GM18519 (cell line): ENCODE data around the gene C19orf25.
"Not testable (repeated sequence)": the region's sequence is repeated elsewhere in the genome, so short reads cannot be mapped to it uniquely, and the experiment has no call there.

Experiments
- ATAC-seq: cut with Tn5 transposase; IDR thresholded peaks from one replicate; pipeline ENCODE4 v1.9.1; 2021; ENCODE audit warnings: mild to moderate bottlenecking, moderate library complexity; ENCODE audit not compliant: unreplicated experiment, low FRiP score

The C19orf25 gene

DNA sequence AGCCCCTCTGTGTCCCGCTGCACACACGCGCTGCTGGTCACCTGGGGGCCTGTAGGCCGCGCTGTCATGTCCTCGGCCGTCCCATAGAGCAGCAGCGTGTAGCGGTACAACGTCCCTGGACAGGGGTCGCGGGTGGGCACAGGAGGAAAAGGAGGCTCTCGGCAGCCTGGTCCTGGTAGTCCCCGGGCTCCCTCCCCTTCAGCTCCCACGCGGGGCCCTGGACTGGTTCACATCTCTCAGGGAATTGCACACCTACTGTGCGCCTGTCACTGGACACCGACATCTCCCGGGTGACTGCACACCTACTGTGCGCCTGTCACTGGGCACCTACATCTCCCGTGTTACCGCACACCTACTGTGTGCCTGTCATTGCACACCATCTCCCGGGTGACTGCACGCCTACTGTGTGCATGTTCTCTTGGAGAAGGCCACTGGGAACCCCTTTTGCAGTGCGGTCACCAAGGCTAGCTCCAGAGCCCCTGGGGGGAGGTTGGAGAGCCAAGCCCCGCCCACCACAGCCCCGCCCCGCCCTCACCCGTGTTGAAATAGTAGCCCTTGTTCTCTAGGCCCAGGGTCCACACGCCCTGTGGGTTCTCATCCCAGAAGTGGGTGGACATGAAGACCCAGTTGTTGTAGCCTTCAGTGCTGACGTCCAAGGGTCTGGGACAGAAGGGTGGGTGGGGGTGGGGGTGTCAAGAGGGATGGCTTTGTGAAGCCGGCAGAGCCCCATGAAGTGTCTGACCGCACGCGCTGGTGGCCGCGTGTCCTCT, 3.5 kb upstream of the C19orf25 start:
- ATAC-seq, result no peak

GRCh38 chr19:1481893-1482360, 2.9 kb upstream of the C19orf25 start:
- no peak for ATAC-seq

GRCh38 chr19:1481224-1481892, 2.3 kb upstream of the C19orf25 start:
- ATAC-seq, result no peak

DNA sequence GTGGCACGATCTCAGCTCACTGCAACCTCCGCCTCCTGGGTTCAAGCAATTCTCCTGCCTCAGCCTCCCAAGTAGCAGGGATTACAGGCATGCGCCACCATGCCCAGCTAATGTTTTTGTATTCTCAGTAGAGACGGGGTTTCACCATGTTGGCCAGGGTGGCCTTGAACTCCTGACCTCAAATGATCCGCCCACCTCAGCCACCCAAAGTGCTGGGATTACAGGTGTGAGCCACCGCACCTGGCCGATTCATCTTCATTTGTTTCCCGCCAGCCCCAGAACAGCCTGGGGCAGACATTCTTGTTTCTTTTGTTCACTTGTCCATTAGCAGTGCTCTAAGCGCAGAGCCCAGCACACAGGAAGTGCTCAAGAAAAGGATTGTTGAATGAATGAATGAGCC, 2.0 kb downstream of the C19orf25 start:
- not testable (repeated sequence) for ATAC-seq

DNA sequence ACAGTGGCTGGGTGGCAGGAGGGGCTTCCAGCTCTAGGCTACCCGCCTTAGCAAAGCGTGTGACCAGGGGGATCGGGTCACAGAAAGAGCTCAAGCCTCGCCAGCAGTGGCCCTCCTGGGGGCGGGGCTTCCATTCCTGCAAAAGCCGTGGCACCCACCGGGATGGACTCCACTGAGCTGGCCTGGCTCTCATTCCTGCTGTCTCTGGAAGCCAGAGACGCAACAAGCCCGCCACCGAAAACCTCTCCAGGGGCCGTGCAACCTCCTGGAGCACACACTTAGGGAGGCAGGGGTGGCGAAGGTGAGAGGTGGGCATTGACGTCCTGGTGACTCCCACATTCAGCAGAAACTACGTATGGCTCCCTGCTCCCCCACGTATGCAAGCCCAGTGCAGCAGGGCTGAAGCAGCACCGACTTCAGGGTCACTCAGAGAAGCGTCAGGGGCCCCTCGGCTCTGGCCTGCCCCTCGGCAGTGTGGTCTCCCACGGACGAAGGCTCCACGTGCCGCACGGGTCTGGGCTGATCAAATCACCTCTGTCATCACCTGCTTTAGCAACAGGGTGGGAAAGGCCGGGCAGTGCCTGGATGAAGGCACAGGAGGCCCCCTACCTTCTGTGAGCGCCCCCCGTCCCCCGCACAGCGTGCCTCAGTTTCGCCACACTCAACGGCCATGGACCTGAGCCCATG, 3.1 kb downstream of the C19orf25 start:
- ATAC-seq, result no peak

DNA sequence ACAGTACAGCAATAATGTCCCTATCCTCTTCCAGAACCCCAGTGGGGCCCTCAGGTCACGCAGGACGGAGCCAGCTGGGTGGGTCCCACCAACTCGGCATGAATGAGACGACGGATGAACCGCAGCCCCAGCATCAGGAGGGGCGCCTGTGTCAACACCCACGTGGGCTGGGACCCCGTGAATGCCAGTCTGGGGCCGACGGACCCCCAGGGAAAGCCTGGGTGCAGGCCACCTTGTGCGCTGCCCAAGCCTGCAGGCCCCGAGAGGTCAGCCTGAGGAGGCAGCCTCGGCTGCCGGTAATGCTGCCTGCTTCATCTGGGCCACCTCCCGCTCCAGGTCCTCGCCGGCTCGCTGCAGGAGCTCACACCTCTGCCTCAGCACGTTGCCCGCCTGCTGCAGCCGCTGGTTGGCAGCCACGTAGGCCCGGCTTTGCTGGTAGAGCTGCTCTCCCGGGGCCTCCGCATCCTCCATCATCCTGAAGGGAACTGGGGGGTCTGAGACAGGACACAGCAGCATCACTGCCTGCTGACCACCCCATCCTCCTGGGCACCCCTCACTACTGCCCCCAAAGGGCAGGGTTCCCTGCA, 4.2 kb downstream of the C19orf25 start:
- no peak for ATAC-seq

GRCh38 chr19:1474011-1474764, 4.8 kb downstream of the C19orf25 start:
- no peak for ATAC-seq

DNA sequence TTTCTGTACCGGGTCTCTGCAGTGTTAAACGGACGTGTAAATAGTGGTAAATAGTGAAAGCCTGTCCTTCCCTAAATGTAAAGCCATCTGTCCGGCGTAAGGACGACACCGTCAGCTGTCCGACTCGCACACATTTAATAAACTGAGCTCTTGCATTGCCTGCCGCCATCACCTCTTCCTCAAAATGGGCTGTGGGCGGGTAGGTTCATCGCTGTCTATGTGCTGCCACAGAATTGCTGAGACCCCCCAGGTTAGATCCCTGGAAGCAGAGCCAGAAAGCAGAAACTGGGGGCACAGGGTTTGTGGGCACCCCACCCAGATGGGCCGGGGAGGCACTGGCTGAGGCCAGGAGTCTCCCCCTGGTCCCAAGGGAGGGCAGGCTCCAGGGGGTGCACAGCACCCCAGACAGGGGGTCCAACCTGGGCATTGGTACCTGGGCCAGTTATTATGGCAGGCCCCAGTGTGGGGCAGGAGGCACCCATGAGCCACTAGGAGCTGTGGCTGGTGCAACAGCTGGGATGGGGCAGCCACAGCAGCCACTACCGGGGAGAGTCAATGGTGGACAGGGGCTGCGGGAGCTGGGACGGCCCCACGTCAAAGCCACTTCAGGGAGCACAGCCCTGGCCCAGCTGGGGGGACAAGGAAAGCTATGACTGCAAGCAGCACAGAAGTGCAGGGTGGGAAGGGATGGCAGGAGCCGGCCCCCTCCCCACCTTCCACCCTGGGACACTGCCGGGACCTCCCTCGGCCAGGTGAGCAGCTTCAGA, 5.7 kb downstream of the C19orf25 start:
- no peak for ATAC-seq

- ATAC-seq, result no peak
Observed at GRCh38 chr19:1472231-1473084, 6.6 kb downstream of the C19orf25 start.

GRCh38 chr19:1471515-1472160, 7.4 kb downstream of the C19orf25 start:
- no peak for ATAC-seq

DNA sequence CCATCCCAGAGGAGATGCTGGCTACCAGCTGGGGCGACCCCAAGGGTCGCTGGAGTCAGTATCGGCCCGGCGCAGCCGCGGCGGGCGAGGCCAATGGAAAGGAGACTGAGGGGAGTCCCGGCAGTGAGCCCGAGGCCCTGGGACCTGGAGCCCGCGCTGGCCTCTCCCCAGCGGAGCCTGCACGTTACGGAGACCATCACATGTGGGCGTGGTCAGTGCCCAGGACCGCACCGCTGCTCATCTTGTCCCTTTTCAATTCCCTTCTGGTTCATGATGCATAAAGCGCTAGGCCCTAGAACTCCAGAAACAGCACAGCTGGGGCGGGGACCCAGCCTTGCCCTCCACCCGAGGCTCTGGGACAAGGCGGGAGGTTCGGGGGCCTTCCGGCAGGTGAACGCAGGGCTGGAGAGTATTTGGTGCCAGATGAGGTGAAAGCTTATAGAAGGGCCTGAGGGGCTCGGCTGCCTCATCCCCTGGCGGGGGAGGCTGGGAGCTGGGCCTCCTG, 8.0 kb downstream of the C19orf25 start:
- ATAC-seq, result no peak

GRCh38 chr19:1470305-1471009, 8.6 kb downstream of the C19orf25 start:
- ATAC-seq, result no peak

- ATAC-seq, result no peak
Observed at GRCh38 chr19:1470055-1470304, 9.0 kb downstream of the C19orf25 start.

DNA sequence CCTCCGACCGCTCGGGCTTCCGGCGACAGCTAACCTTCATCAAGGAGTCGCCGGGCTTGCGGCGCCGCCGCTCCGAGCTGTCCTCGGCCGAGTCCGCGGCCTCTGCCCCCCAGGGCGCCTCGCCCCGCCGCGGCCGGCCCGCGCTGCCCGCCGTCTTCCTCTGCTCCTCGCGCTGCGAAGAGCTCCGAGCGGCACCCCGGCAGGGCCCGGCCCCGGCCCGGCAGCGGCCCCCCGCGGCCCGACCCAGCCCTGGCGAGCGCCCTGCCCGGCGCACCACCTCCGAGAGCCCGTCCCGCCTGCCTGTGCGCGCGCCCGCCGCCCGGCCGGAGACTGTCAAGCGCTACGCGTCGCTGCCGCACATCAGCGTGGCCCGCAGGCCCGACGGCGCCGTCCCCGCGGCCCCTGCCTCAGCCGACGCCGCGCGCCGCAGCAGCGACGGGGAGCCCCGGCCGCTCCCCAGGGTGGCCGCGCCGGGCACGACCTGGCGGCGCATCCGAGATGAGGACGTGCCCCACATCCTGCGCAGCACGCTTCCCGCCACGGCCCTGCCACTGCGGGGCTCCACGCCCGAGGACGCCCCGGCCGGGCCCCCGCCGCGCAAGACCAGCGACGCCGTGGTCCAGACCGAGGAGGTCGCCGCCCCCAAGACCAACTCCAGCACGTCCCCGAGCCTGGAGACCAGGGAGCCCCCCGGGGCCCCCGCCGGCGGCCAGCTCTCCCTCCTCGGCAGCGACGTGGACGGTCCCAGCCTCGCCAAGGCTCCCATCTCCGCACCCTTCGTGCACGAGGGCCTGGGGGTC, 9.6 kb downstream of the C19orf25 start:
- ATAC-seq, result no peak

GRCh38 chr19:1468821-1469254, 10.2 kb downstream of the C19orf25 start:
- ATAC-seq, result no peak

GRCh38 chr19:1468274-1468820, 10.7 kb downstream of the C19orf25 start:
- no peak for ATAC-seq
